ENCODE results near the gene TULP1. TPM values are rescaled to one million over a fixed set of nuclear protein-coding genes. Genes with fewer than 3 reads are reported as not detected.

TULP1 gene
- total RNA-seq, 1 experiment from 2014 or later, result not detected

- no peaks in the 10 kb centered on the region for H3K9me3 ChIP-seq (ENCODE audit: control insufficient read depth in 1 of 2, insufficient read depth in 1 of 2, low read depth in 1 of 2, low read length in 2 of 2)
- H3K4me2 ChIP-seq (ENCODE audit: low read length), result peak overlapping the region; percentile 30
- TF ChIP-seq RAD21 (IDR thresholded peaks at IDR 0.05; ENCODE audit: low read depth) (peak; percentile 98), CTCF (IDR thresholded peaks at IDR 0.05 in 2 of 3, conservative IDR thresholded peaks at IDR 0.05 in 1 of 3; ENCODE audit: borderline replicate concordance in 1 of 3, insufficient read depth in 1 of 3, low read depth in 2 of 3, low read length in 2 of 3) (peak; percentile 61 to 96 (median 66)), MAX (IDR thresholded peaks at IDR 0.05) (no peak)
- DNase-seq (ENCODE audit: low read depth, low spot score), result no peak
- no peaks in the 10 kb centered on the region for H3K27me3 ChIP-seq (ENCODE audit: insufficient read depth, low read length)
- BruUV-seq (replicated peaks), result no TSS peak
- intact Hi-C loops (cut with micrococcal nuclease), result loop anchor here (1.0 kb wide), 2 partner anchors 107 to 152 kb away; partner anchors contain the start of genes DEF6 and PPARD
- no peaks in the 10 kb centered on the region for H3K9me2 ChIP-seq (ENCODE audit: insufficient read depth)
- no peak overlapping the region for H3K4me3 ChIP-seq (replicated peaks in 1 of 2; ENCODE audit: low read depth in 1 of 2, low read length in 2 of 2)
- no peaks in the 10 kb centered on the region for H4K20me1 ChIP-seq (ENCODE audit: insufficient read depth)
- H3K4me1 ChIP-seq (ENCODE audit: control insufficient read depth in 1 of 2, insufficient read depth in 2 of 2, low read length in 2 of 2), result peaks cover 13 to 28% of the 10 kb centered on the region in 2 experiments; a peak in 3 of 4 replicates
- H3K9ac ChIP-seq (ENCODE audit: low read length), result no peak overlapping the region
- ATAC-seq, result peak; percentile 68
- H2AFZ ChIP-seq (ENCODE audit: low read depth, low read length, poor library complexity, severe bottlenecking), result peak overlapping the region; percentile 58
- no peaks in the 10 kb centered on the region for H3K79me2 ChIP-seq (ENCODE audit: insufficient read depth, low read length)
- H3K36me3 ChIP-seq (ENCODE audit: control insufficient read depth in 1 of 2, insufficient read depth in 2 of 2, low read length in 2 of 2), result no peaks in the 10 kb centered on the region
- CTCF ChIA-PET, result interaction anchor here (0.6 to 6.8 kb wide), 20 partner anchors 9 to 505 kb away, joined by 3 to 120 read pairs (median 4); partner anchors contain the start of genes DEF6 and PPARD
- RAD21 ChIA-PET (ENCODE audit: low non-redundant PET in 1 of 2, low total read pairs in 2 of 2, uncharacterized antibody in 2 of 2, unreplicated experiment in 2 of 2), result interaction anchor here (0.6 to 1.6 kb wide), 9 partner anchors 73 to 154 kb away, joined by 3 to 30 read pairs (median 4); partner anchors contain the start of genes PPARD (in 2 of the 2) and DEF6 (in 1 of the 2)
- POLR2A ChIA-PET, result interaction anchor here (0.6 to 1.5 kb wide), 3 partner anchors 23 to 108 kb away, joined by 3 to 17 read pairs (median 4); partner anchors contain the start of gene PPARD
- no peak overlapping the region for H3K27ac ChIP-seq (ENCODE audit: low read depth, low read length)
These were observed 63.3 kb downstream of the TULP1 start for GRCh38 chr6:35449287-35449881.

GRCh38 chr6:35448191-35448590, 64.5 kb downstream of the TULP1 start:
- POLR2A ChIA-PET, result interaction anchor here (0.9 to 1.5 kb wide), 2 partner anchors 24 to 107 kb away, joined by 3 to 4 read pairs; no protein-coding TSS in a partner anchor
- ATAC-seq (no peak), DNase-seq (ENCODE audit: low read depth, low spot score) (no peak)
- Histone ChIP-seq H3K27me3 (ENCODE audit: insufficient read depth, low read length) (no peaks in the 10 kb centered on the region), H3K79me2 (ENCODE audit: insufficient read depth, low read length) (no peaks in the 10 kb centered on the region), H3K36me3 (ENCODE audit: control insufficient read depth in 1 of 2, insufficient read depth in 2 of 2, low read length in 2 of 2) (no peaks in the 10 kb centered on the region), H3K9ac (ENCODE audit: low read length) (no peak overlapping the region), H3K9me2 (ENCODE audit: insufficient read depth) (no peaks in the 10 kb centered on the region), H3K27ac (ENCODE audit: low read depth, low read length) (no peak overlapping the region), H4K20me1 (ENCODE audit: insufficient read depth) (no peaks in the 10 kb centered on the region), H3K4me1 (ENCODE audit: control insufficient read depth in 1 of 2, insufficient read depth in 2 of 2, low read length in 2 of 2) (peaks cover 7 to 20% of the 10 kb centered on the region in 2 experiments; a peak in 3 of 4 replicates), H3K4me2 (ENCODE audit: low read length) (no peak overlapping the region), H3K9me3 (ENCODE audit: control insufficient read depth in 1 of 2, insufficient read depth in 1 of 2, low read depth in 1 of 2, low read length in 2 of 2) (no peaks in the 10 kb centered on the region), H3K4me3 (replicated peaks in 1 of 2; ENCODE audit: low read depth in 1 of 2, low read length in 2 of 2) (no peak overlapping the region), H2AFZ (ENCODE audit: low read depth, low read length, poor library complexity, severe bottlenecking) (no peak overlapping the region)
- CTCF ChIA-PET, result interaction anchor here (1.8 to 6.8 kb wide), 4 partner anchors 102 to 151 kb away, joined by 4 to 120 read pairs (median 28); partner anchors contain the start of genes DEF6 and PPARD
- RAD21 ChIA-PET (ENCODE audit: low non-redundant PET in 1 of 2, low total read pairs in 2 of 2, uncharacterized antibody in 2 of 2, unreplicated experiment in 2 of 2), result interaction anchor here in 1 of 2 experiments (1.6 kb wide), 1 partner anchor 106 kb away, joined by 22 read pairs; the partner anchor contains the start of gene PPARD
- BruUV-seq (replicated peaks), result no TSS peak
- intact Hi-C loops (cut with micrococcal nuclease), result no loop called here
- TF ChIP-seq FOSL1 (IDR thresholded peaks at IDR 0.05; ENCODE audit: low read depth) (no peak), JUND (IDR thresholded peaks at IDR 0.05) (no peak), ELF1 (IDR thresholded peaks at IDR 0.05; ENCODE audit: borderline replicate concordance, low read depth) (no peak), EZH2phosphoT487 (IDR thresholded peaks at IDR 0.05; ENCODE audit: borderline replicate concordance) (no peak), CTCF (IDR thresholded peaks at IDR 0.05 in 2 of 3, conservative IDR thresholded peaks at IDR 0.05 in 1 of 3; ENCODE audit: borderline replicate concordance in 1 of 3, insufficient read depth in 1 of 3, low read depth in 2 of 3, low read length in 2 of 3) (no peak), REST (IDR thresholded peaks at IDR 0.05; ENCODE audit: low read depth) (no peak)

Measured in HCT116 (cell line).